Endodermal cell (in vitro differentiated cells): Measurements from ENCODE around the gene VSIG10. TPM values are rescaled to one million over a fixed set of nuclear protein-coding genes. Genes with fewer than 3 reads are reported as not detected.

Source experiments
- DNase-seq: peaks from one replicate; pipeline ENCODE4 v3.0.0-alpha.2; 2017
- H3K27ac ChIP-seq: 2 replicates; pipeline ENCODE4 v1.5.1; 2013; ENCODE audit warnings: mild to moderate bottlenecking, low read depth, low read length, moderate library complexity
- H3K27me3 ChIP-seq: 2 replicates; pipeline ENCODE4 v1.6.1; 2013; ENCODE audit warnings: mild to moderate bottlenecking, low read length, moderate library complexity; ENCODE audit not compliant: insufficient read depth, control insufficient read depth, poor library complexity, severe bottlenecking
- H3K36me3 ChIP-seq: 2 replicates; pipeline ENCODE4 v1.7.0; 2013; ENCODE audit warnings: mild to moderate bottlenecking, low read length, moderate library complexity; ENCODE audit not compliant: control insufficient read depth, insufficient read depth
- H3K4me1 ChIP-seq: one replicate; pipeline ENCODE4 v1.7.0; 2013; ENCODE audit warnings: low read length; ENCODE audit not compliant: control insufficient read depth, insufficient read depth
- H3K4me3 ChIP-seq: 2 replicates; pipeline ENCODE4 v1.5.1; 2013; ENCODE audit warnings: mild to moderate bottlenecking, low read length, moderate library complexity
- H3K9ac ChIP-seq: 2 replicates; pipeline ENCODE4 v1.6.1; 2013; ENCODE audit warnings: mild to moderate bottlenecking, low read length, moderate library complexity; ENCODE audit not compliant: poor library complexity, severe bottlenecking; ENCODE audit errors: extremely low read depth
- H3K9me3 ChIP-seq: 2 replicates; pipeline ENCODE4 v1.6.1; 2013; ENCODE audit warnings: mild to moderate bottlenecking, low read length, moderate library complexity; ENCODE audit not compliant: control insufficient read depth
- H3K27ac Mint-ChIP-seq: 2 replicates; pipeline ENCODE4 v1.8.0; 2020; ENCODE audit warnings: mixed read lengths
- H3K27me3 Mint-ChIP-seq: 2 replicates; pipeline ENCODE4 v1.8.0; 2021; ENCODE audit warnings: mild to moderate bottlenecking, mixed read lengths; ENCODE audit not compliant: insufficient read depth
- H3K36me3 Mint-ChIP-seq: 2 replicates; pipeline ENCODE4 v1.8.0; 2020; ENCODE audit warnings: low read depth, mixed read lengths
- H3K4me1 Mint-ChIP-seq: 2 replicates; pipeline ENCODE4 v1.8.0; 2020; ENCODE audit warnings: mixed read lengths
- H3K4me3 Mint-ChIP-seq: 2 replicates; pipeline ENCODE4 v1.8.0; 2020; ENCODE audit warnings: mild to moderate bottlenecking, moderate library complexity, mixed read lengths
- H3K9me3 Mint-ChIP-seq: 2 replicates; pipeline ENCODE4 v1.8.0; 2020; ENCODE audit warnings: mild to moderate bottlenecking, mixed read lengths
- WGBS, 2 experiments: methylation state at CpG; one replicate each; pipeline versions ENCODE4 v1.1.5 to v1.1.7; 2013; ENCODE audit warnings: missing lambda C conversion rate in 2 of 2, mixed read lengths in 1 of 2; ENCODE audit not compliant: insufficient coverage in 1 of 2, insufficient read length in 1 of 2; 5-methylcytosine and 5-hydroxymethylcytosine counted together
- total RNA-seq, 2 donors: library from RNA; stranded (reverse); fragmentation: NEBNext Ultra II Directional in 1 of 2; extraction: Animal tissue kit (Norgen Biotek cat#: 25700) in 1 of 2; gene quantifications; 2 replicates in 1 of 2; 3 replicates in 1 of 2; pipeline ENCODE4 v1.2.1, GENCODE V29; 2021
- TF ChIP-seq, protein P1 (sequence below): fragments of 200-600 bp; sonication (generic); conservative IDR thresholded peaks from 2 replicates; pipeline ENCODE4 v1.5.0; 2021; ENCODE audit warnings: antibody characterized with exemption, mild to moderate bottlenecking

VSIG10 gene
- total RNA-seq, 2 donors from 2014 or later: 35.4 to 43.8 TPM

DNA sequence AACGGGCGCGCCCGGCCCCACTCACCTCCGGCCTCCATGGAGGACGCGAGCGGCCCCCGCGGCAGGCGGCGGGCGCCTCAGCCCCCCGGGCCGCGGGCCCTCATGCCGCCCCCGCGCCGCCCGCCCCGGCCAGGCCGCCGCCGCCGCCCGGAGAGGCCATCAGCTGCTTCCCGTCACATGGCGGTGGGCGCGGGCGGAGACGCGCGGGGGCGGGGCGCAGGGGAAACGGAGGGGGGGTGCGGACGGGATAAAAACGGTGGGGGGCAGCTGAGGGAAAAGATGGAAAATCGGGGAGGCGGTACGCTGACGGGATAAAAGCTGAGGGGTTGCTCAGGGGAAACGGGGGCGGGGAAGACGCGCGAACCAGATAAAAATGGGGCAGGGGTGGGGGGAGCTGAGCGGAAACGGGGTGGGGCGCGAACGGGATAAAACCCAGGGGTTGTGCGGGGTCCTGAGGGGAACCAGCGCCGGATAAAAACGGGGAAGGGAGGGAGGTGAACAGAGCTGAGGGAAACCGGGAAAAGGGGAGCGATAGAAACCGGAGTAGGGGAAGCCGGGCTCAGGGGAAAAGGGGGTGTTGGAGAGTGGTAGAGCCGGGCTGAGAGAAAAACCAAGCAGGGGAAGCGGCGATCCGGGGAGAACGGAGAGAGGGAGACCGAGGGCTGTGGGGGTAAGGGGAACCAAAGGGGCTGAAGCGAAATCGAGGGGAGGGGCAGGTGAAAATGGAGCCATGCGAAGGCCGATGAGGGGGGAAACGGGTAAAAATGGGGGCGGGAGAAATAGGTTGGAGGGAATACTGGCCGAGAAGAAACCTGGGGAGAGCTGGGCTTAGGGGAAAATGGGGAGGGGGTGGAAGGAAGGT, 42.6 kb downstream of the VSIG10 start, which contains the start of gene WSB2:
Gene WSB2 (minus strand): TSS at position 169 of the 862 bp plus-strand sequence. CDS start 131 bp downstream, at position 38.
- H3K4me1 ChIP-seq: peaks cover 12% of the 10 kb centered on the region
- peak within 1 kb of the TSS; percentile 83 for H3K9ac ChIP-seq
- 0 to 1% methylated on average over 21 to 75 of the region's 76 CpGs for WGBS, 2 experiments
- H3K27me3 ChIP-seq: no peaks in the 10 kb centered on the region
- Mint-ChIP-seq H3K27me3 (no peaks in the 10 kb centered on the region), H3K36me3 (peaks cover 14% of the 10 kb centered on the region), H3K9me3 (no peaks in the 10 kb centered on the region), H3K27ac (peak within 1 kb of the TSS; percentile 97), H3K4me3 (peak within 1 kb of the TSS; percentile 83), H3K4me1 (peaks cover 41% of the 10 kb centered on the region)
- TF ChIP-seq, protein P1, sequence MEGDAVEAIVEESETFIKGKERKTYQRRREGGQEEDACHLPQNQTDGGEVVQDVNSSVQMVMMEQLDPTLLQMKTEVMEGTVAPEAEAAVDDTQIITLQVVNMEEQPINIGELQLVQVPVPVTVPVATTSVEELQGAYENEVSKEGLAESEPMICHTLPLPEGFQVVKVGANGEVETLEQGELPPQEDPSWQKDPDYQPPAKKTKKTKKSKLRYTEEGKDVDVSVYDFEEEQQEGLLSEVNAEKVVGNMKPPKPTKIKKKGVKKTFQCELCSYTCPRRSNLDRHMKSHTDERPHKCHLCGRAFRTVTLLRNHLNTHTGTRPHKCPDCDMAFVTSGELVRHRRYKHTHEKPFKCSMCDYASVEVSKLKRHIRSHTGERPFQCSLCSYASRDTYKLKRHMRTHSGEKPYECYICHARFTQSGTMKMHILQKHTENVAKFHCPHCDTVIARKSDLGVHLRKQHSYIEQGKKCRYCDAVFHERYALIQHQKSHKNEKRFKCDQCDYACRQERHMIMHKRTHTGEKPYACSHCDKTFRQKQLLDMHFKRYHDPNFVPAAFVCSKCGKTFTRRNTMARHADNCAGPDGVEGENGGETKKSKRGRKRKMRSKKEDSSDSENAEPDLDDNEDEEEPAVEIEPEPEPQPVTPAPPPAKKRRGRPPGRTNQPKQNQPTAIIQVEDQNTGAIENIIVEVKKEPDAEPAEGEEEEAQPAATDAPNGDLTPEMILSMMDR: no peak
- no peaks in the 10 kb centered on the region for H3K9me3 ChIP-seq
- H3K36me3 ChIP-seq: peaks cover 12% of the 10 kb centered on the region
- H3K4me3 ChIP-seq: peak within 1 kb of the TSS; percentile 91
- peak within 1 kb of the TSS; percentile 36 for H3K27ac ChIP-seq
- peak; percentile 86 for DNase-seq

DNA sequence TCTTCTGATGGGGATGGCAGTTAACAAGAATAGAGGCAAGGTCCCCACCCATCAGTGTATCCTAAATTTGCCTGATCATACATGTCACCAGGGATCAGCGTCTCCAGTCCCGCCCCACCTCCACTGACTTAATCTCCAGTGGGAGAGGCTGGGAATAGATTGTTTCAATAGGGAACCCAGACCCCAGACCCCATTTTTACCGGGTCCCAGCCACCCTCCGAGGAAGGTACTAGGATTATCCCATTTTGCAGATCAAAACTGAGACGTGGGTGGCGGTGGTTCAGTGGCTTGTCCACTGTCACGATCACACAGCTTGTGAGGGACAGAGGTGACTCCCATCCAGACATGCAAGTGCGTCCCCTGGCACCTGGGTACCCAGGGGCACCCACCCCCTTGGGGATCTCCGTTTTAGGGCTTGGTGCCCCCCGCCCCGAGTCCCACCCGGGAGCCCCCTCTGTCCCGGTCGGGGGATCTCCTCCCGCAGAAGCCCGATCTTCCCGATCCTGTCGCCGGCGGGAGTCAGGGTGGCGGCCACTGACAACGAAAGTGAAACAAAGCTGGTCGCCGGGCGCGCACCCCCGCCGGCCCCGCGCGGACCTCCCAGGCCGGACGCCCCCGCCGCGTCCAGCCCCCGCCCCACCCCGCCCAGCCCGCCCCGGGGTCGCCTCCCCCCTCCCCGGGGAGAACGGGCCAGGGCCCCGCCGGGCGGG, 43.4 kb downstream of the VSIG10 start:
- TF ChIP-seq, protein P1: no peak
- DNase-seq: peak; percentile 78
- peaks cover 10% of the 10 kb centered on the region for H3K36me3 ChIP-seq
- H3K36me3 Mint-ChIP-seq: peaks cover 17% of the 10 kb centered on the region
- peaks cover 12% of the 10 kb centered on the region for H3K4me1 ChIP-seq
- H3K27ac Mint-ChIP-seq: peak overlapping the region; percentile 88
- no peaks in the 10 kb centered on the region for H3K27me3 ChIP-seq
- 1 to 4% methylated on average over 4 to 34 of the region's 46 CpGs for WGBS, 2 experiments
- peak overlapping the region; percentile 83 for H3K4me3 Mint-ChIP-seq
- H3K9me3 ChIP-seq: no peaks in the 10 kb centered on the region
- H3K4me3 ChIP-seq: peak overlapping the region; percentile 91
- H3K27ac ChIP-seq: no peak overlapping the region
- H3K27me3 Mint-ChIP-seq: no peaks in the 10 kb centered on the region
- no peaks in the 10 kb centered on the region for H3K9me3 Mint-ChIP-seq
- H3K9ac ChIP-seq: peak overlapping the region; percentile 62
- H3K4me1 Mint-ChIP-seq: peaks cover 45% of the 10 kb centered on the region

DNA sequence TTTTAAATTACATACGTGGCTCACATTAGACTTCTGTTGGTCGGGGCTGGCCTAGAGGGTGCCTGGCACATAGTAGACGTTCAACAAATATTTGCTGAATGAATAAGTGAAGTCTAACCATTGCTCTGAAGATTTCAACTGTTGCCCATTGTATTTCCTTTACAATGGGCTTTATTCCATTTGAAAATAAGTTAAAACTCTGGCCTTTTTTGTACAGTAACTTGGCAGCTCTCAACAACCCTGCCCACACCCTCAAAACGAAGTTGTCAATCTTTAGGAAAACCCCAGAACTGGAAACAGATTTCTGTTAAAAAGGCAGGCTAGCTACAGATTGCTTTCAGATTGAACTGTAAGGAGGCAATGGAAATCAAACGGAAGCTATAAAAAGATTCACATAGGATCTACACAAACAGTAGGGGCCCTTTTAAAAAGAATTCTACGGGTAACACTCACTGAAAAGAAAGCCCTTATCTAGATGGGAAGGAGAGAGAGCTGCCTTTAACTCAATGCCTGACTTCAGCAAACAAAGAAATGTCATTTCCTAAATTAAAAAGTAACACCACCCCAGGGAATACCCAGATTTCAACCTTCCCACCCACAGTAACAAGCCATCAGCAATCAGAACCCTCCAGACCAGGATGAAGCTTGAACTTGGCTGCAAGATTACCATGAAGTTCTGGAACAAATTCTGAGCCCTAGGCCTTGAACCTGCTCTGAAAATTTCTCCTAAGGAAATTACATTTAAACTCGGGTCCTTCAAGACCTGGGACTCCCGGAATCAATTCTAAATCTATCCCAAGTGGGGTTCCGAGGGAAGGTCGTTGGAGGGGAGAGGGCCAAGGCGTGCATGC, 44.2 kb downstream of the VSIG10 start:
- peaks cover 4% of the 10 kb centered on the region for H3K36me3 ChIP-seq
- peak overlapping the region; percentile 91 for H3K4me3 ChIP-seq
- H3K27ac Mint-ChIP-seq: peak overlapping the region; percentile 88
- no peaks in the 10 kb centered on the region for H3K27me3 ChIP-seq
- peaks cover 19% of the 10 kb centered on the region for H3K36me3 Mint-ChIP-seq
- H3K27me3 Mint-ChIP-seq: no peaks in the 10 kb centered on the region
- DNase-seq: peak; percentile 68
- TF ChIP-seq, protein P1: no peak
- H3K4me3 Mint-ChIP-seq: peak overlapping the region; percentile 83
- no peaks in the 10 kb centered on the region for H3K9me3 Mint-ChIP-seq
- peaks cover 40% of the 10 kb centered on the region for H3K4me1 Mint-ChIP-seq
- H3K4me1 ChIP-seq: peaks cover 7% of the 10 kb centered on the region
- WGBS, 2 experiments: 25 to 88% methylated on average over 4 to 10 of the region's 11 CpGs
- H3K9ac ChIP-seq: peak overlapping the region; percentile 62
- H3K27ac ChIP-seq: no peak overlapping the region
- H3K9me3 ChIP-seq: no peaks in the 10 kb centered on the region
